Stimulated activated CD8-positive, alpha-beta memory T cell treated with anti-CD3 and anti-CD28 coated beads, Interleukin-15, amount 100 ng/mL, for 24 hours (primary cell): ENCODE results near the gene RBM38.

ENCODE experiments used
- DNase-seq: peaks from one replicate; pipeline ENCODE4 v3.0.0-alpha.2; 2020; ENCODE audit warnings: low read depth

Gene RBM38

GRCh38 chr20:57404006-57404405 lies 12.8 kb downstream of the RBM38 start:
- DNase-seq, result no peak

DNA sequence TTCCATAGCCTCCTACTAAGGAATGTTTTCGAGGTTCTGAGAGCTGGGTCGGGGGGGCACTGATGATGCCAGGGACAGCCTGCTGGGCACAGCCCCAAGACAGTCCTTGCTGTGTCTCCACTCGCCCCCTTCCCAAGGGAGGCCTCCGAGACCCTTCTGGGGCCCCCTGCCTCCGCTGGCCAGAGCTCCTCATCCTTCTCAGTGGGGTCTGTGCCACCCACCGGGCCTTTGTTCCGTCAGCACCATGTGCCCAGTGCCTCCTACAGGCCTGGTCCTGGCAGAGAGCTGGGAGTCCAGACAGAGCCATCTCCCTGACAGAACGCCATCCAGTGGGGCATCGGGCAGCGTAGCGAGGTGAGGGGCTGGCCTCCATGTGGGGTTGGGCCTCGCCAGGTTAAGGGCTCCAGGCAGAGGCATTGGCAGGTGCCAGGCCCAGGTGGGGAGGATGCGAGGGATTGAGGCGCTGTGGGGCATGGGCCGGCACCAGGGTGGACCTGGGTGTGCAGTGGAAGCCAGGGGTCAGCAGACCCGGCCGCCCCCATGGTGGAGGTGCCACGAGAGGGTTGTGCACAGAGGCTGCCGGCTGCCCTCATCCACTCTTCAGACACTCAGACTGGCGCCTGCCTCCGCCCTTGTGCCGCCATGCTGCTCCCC lies 13.3 kb downstream of the RBM38 start:
- no peak for DNase-seq

DNA sequence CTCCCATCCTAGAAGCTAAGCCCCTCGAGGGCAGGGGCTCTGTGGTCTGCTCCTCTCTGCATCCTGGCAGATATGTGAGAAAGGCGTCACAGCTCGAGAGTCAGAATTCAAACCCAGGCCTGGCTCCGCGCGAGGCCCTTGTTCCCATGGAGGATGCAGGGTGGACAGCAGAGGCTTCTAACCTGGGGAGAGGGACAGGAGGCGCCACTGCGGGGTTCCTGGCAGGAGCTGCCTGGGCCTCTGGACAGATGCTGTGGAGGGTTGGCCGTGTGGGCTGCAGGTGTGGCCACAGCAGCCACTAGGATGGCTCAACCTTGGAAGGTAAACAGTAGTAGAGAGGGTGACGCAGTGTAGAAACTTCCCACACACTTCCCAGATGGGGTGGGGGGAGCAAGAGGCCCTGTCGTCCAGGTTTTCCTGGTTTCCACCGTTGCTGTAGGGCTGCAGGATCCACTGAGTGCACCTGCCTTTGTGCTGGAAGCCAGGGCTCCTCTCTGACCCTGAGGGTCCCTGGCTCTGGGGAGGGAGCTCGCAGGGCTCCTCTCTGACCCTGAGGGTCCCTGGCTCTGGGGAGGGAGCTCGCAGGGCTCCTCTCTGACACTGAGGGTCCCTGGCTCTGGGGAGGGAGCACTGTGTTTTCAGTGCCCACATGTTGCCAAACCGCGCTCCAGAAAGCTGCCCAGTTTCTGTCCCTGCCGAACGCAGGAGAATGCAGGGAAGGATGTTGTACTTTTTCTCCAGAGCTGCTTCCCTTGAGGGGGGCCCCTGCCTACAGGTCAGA lies 14.2 kb downstream of the RBM38 start:
- no peak for DNase-seq

DNA sequence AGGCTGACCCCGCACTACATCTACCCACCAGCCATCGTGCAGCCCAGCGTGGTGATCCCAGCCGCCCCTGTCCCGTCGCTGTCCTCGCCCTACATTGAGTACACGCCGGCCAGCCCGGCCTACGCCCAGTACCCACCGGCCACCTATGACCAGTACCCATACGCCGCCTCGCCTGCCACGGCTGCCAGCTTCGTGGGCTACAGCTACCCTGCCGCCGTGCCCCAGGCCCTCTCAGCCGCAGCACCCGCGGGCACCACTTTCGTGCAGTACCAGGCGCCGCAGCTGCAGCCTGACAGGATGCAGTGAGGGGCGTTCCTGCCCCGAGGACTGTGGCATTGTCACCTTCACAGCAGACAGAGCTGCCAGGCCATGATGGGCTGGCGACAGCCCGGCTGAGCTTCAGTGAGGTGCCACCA lies 16.4 kb downstream of the RBM38 start:
- DNase-seq, result no peak

- no peak for DNase-seq
Observed at GRCh38 chr20:57408131-57408530, 16.9 kb downstream of the RBM38 start.

GRCh38 chr20:57408536-57409233 lies 17.5 kb downstream of the RBM38 start:
- DNase-seq, result no peak

DNA sequence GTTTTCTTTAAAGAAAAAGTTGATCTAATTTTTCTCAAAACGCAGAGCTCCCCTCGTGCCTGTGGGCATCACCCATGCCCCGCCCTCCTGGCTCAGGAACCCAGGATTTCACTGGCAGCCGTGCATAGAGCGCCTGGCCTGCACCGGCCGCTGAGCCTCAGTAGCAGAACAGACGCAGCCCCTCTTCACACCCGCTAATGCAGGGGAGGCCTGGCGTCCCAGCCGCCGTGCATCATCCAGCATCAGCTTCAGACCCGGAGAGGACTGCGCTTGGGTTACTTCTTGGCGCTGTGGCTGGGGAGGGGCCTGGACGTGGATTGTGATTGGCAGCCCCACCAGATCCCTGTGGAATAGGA lies 18.1 kb downstream of the RBM38 start:
- DNase-seq, result no peak

GRCh38 chr20:57409672-57410397 lies 18.6 kb downstream of the RBM38 start:
- no peak for DNase-seq

DNA sequence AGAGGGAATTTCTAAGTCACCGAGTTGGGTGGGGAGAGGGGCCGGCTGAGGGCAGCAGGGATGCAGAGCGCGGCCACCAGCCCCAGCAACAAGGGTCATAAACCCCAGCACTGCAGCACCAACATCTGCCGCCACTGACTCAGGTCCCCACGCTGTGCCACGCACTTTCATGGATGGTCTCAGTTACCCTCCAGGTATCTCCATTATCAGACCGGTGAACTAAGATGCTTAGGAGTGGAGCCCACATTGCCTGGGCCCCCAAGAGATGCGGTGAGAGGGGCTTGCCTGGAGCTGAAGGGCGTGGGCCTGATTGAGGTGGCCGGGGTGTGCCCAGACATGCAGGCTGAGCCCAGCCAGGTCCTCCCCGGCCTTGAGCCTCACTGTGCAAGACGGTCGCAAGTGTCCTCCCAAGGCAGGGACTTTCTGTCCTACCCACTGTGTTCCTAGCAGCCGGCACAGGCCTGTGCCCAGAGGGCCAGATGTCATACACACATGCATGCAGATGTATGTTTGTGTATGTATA lies 19.3 kb downstream of the RBM38 start:
- DNase-seq, result no peak

DNA sequence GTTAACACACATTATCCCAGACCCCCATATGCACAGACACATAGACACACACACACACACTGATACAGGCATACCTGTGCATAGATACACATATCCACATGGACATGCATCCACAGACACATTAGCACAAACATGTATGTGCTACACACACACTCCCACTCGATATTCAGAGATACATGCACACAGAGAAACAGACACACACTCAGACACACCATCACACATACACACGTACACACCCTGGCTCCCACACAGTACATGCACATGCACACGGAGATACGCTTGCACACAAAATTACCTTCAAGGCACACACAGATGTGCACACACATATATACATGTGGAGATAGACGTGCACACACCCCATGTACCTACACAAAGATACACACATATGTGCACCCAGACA lies 19.7 kb downstream of the RBM38 start:
- DNase-seq, result no peak

DNA sequence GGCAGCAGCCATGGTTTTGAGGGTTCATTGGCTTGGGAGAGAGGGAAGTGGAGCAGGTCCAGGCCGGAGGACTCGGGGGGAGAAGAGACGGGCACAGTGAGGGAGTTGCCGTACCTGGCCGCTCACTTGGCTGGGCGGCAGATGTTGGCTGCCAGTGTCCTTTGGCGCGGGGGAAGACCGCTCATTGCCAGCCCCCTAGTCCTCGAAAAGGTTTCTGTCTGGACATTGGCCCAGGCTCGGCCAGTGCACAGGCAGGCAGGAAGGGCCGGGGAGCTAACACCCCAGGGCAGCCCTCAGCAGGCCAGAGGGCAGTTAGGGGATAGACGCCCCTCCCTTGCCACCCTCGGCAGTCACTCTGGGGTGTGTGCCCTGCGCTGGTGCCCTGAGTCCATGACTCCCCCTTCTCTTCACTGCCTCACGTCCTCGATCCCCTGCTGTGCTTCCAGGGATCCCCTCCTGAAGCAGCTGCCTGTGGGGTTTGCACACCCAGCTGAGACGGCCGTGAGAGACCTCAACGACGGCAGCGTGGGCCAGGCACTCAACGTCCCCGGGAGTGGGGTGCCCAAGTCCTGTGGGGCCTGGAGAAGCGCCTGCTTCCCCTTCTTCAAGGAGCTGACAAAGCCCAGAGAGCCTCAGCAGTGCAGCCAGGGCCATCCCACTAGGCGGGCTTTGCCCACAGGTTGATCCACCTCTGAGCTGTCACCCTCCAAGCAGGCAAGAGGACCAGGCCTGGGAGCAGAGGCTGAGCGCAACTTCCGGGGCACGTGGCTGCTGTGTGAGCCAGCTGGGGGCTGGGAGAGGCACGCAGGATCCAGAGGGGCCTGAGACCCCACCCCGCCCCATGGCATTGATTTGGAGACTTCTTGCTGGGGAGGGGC lies 20.4 kb downstream of the RBM38 start:
- no peak for DNase-seq

DNA sequence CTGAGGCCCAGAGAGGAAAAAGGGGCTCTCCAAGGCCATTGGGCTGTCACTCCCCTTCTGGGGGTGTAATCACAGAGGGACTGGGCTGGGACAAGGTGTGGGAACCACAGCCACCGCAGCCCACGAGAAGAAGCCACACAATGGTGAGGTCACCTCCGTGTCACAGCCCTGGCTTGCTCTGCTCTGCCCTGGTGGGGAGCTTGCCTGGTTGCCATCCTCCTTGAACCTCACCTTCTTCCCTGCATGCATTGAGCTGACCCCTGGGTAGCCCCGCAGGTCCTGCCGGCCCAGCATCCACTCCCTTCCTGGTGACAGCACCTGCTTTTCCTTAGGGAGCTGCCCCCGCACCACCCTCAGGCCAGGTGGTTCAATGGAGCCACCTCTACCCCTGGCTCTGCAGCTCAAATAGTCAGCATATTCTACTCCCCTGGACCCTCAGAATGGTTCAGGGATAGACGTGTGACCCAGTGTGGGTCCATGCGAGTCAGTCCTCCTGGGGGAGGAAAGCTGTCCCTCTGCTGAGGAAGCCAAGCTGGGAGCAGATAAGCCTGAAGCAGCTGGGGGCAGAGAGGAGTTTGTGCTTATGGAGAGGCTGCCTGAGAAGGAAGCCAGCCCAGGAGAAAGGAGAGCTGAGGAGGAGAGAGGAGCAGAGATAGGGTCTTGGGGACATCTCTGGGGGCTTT lies 21.3 kb downstream of the RBM38 start:
- DNase-seq, result no peak

GRCh38 chr20:57413986-57414385 lies 22.8 kb downstream of the RBM38 start:
- DNase-seq, result no peak

DNA sequence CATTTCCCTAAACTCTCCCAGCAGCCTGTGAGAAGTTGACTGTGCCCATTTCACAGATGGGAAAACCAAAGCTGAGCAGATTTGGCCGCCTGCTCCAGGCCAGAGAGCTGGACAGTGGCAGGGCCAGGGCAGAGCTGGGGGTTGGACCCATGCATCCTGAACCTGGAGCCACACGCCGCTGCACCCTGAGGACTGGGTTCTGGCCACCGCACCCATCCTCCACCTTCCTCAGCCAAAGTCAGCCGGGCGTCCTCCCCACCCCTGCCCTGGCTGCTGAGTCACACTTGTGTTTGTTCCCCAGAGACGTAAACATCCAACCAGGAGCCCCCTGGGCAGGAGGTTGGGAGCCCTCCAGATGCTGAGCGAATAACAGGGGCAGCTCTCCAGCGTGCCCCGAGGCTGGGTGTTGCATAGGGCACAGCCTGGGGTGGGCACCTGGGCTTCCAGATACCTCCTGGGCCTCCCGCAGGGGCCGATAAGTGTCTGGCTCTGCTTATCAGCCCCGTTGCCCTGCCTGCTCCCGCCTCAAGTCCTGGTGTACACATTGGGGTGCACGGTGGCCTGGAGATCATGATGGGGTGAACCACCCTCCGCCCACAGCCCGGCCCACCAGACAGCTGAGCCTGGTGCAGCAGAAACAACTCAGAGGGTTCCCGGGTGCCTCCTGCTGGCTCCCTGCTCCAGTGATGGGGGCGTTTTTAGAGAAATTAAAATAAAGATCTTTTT lies 23.8 kb downstream of the RBM38 start:
- DNase-seq, result no peak

- DNase-seq, result no peak
Observed at GRCh38 chr20:57415771-57416170, 24.6 kb downstream of the RBM38 start.

- DNase-seq, result no peak
Observed at GRCh38 chr20:57416296-57417022, 25.3 kb downstream of the RBM38 start.

DNA sequence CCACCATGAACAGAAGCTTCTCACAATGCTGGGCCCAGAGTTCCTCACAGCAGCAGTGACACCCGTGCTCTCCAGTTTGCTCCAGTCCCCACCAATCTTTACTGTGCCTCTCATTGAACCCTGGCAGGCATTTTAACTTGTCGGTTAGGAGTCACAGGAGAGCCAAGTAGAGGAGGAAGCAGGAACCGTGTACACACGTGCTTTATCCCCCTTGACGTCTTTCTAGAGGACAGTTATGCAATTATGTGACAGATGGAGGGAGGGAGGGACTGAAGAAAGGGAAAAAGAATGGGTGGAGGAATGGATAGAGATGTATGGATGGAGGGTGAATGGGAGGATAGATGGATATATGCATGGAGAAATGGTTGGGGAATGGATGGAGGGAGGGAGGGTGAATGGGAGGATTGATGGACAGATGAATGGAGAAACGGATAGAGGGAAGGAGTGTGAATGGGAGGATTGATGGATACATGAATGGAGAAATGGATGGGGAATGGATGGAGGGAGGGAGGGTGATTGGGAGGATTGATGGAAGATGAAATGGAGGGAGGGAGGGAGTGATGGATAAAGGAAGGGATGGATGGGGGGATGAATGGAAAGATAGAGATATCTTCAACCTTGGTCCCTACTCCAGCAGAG lies 26.0 kb downstream of the RBM38 start:
- no peak for DNase-seq

GRCh38 chr20:57417830-57418780 lies 26.9 kb downstream of the RBM38 start:
- DNase-seq, result no peak
